ENCODE data around the gene CLPTM1.
A peak's percentile ranks its signal among the peaks of the same experiment; 100 is the strongest.
"Not testable (repeated sequence)": the region's sequence is repeated elsewhere in the genome, so short reads cannot be mapped to it uniquely, and the experiment has no call there.

Gene CLPTM1

GRCh38 chr19:44985445-44985844 is 30.3 kb downstream of the CLPTM1 start:
- no peak for DNase-seq

GRCh38 chr19:44986389-44986788 is 31.2 kb downstream of the CLPTM1 start:
- no peak for DNase-seq

- peak; percentile 62 for DNase-seq
Measured at GRCh38 chr19:44987148-44987675, 32.0 kb downstream of the CLPTM1 start.

- DNase-seq = no peak
Measured at GRCh38 chr19:44988273-44988672, 33.1 kb downstream of the CLPTM1 start.

GRCh38 chr19:44988896-44989556 is 33.8 kb downstream of the CLPTM1 start:
- peak; percentile 60 for DNase-seq

GRCh38 chr19:44990459-44990858 is 35.3 kb downstream of the CLPTM1 start:
- no peak for DNase-seq

- no peak for DNase-seq
Measured at GRCh38 chr19:44990966-44991365, 35.8 kb downstream of the CLPTM1 start.

GRCh38 chr19:44992336-44993163 is 37.4 kb downstream of the CLPTM1 start:
- no peak for DNase-seq

GRCh38 chr19:44993526-44993925 is 38.3 kb downstream of the CLPTM1 start:
- DNase-seq = no peak

- DNase-seq = no peak
Measured at GRCh38 chr19:44993926-44994537, 38.9 kb downstream of the CLPTM1 start.

GRCh38 chr19:44998025-44998424 is 42.8 kb downstream of the CLPTM1 start:
- no peak for DNase-seq

- not testable (repeated sequence) for DNase-seq
Measured at GRCh38 chr19:44999131-44999925, 44.1 kb downstream of the CLPTM1 start.

GRCh38 chr19:45000665-45001064 is 45.5 kb downstream of the CLPTM1 start:
- DNase-seq = not testable (repeated sequence)

GRCh38 chr19:45001087-45001739 is 46.0 kb downstream of the CLPTM1 start, which contains the start of gene RELB:
TSS of gene RELB (plus strand) at chr19:45001464. CDS start at chr19:45001580, 116 bp downstream.
- peak; percentile 85 for DNase-seq

- no peak for DNase-seq
Measured at GRCh38 chr19:45003485-45003884, 48.3 kb downstream of the CLPTM1 start.

GRCh38 chr19:45005787-45006186 is 50.6 kb downstream of the CLPTM1 start:
- no peak for DNase-seq

GRCh38 chr19:45008552-45008951 is 53.4 kb downstream of the CLPTM1 start:
- DNase-seq = peak; percentile 58

GRCh38 chr19:45009625-45010255 is 54.6 kb downstream of the CLPTM1 start:
- no peak for DNase-seq

GRCh38 chr19:45010306-45010705 is 55.1 kb downstream of the CLPTM1 start:
- no peak for DNase-seq

GRCh38 chr19:45011959-45012358 is 56.8 kb downstream of the CLPTM1 start:
- DNase-seq = no peak
